PC-9 (cell line): ENCODE results near the gene AUTS2. TPM values are rescaled to one million over a fixed set of nuclear protein-coding genes. Genes with fewer than 3 reads are reported as not detected.

Experiments
- BruUV-seq: library from RNA; stranded (reverse); fragments of 400-500 nt; replicated peaks from 2 replicates; lab custom pipeline; 2021; lab: Mats Ljungman, UMichigan
- CTCF ChIA-PET: fragments of 300-600 bp; sonication (Branson Sonifier 250); formaldehyde crosslinking; loops from one replicate; lab custom pipeline; 2022; ENCODE audit warnings: antibody characterized with exemption; lab: Charles Lee
- POLR2A ChIA-PET: fragments of 300-600 bp; sonication (Branson Sonifier 250); formaldehyde crosslinking; loops from one replicate; lab custom pipeline; 2022; ENCODE audit warnings: antibody characterized with exemption; ENCODE audit not compliant: unreplicated experiment; lab: Charles Lee
- DNase-seq, 2 experiments: peaks; one replicate each; pipeline versions ENCODE4 v3.0.0 to v3.0.0-alpha.2; 2015 to 2022; ENCODE audit warnings: mixed read lengths in 1 of 2
- H2AFZ ChIP-seq: fragments of 200-600 bp; sonication (generic); 2 replicates; pipeline ENCODE4 v1.8.1; 2017; ENCODE audit warnings: antibody characterized with exemption
- H3F3A ChIP-seq: fragments of 200-600 bp; sonication (generic); 2 replicates; pipeline ENCODE4 v1.8.1; 2017; ENCODE audit warnings: antibody characterized with exemption, mild to moderate bottlenecking, low read depth; ENCODE audit not compliant: insufficient read depth
- H3K27ac ChIP-seq: fragments of 200-600 bp; sonication (generic); 2 replicates; pipeline ENCODE4 v1.6.1; 2016; ENCODE audit warnings: mixed run types
- H3K27me3 ChIP-seq: fragments of 200-600 bp; sonication (generic); 2 replicates; pipeline ENCODE4 v1.6.1; 2016; ENCODE audit warnings: low read depth, mixed run types; ENCODE audit not compliant: insufficient read depth
- H3K36me3 ChIP-seq: fragments of 200-600 bp; sonication (generic); 2 replicates; pipeline ENCODE4 v1.6.1; 2016; ENCODE audit warnings: low read depth, mixed run types
- H3K4me1 ChIP-seq: fragments of 200-600 bp; sonication (generic); replicated peaks from 2 replicates; pipeline ENCODE4 v1.6.1; 2016; ENCODE audit warnings: mixed run types; ENCODE audit not compliant: insufficient read depth
- H3K4me2 ChIP-seq: fragments of 200-600 bp; sonication (generic); 2 replicates; pipeline ENCODE4 v1.6.1; 2017; ENCODE audit warnings: mixed run types
- H3K4me3 ChIP-seq: fragments of 200-600 bp; sonication (generic); 2 replicates; pipeline ENCODE4 v1.6.1; 2016; ENCODE audit warnings: mixed run types
- H3K79me2 ChIP-seq: fragments of 200-600 bp; sonication (generic); 2 replicates; pipeline ENCODE4 v1.6.1; 2017; ENCODE audit warnings: low read depth, mixed run types
- H3K9me2 ChIP-seq: fragments of 200-600 bp; sonication (generic); 2 replicates; pipeline ENCODE4 v1.8.1; 2017; ENCODE audit warnings: mild to moderate bottlenecking; ENCODE audit not compliant: insufficient read depth
- H3K9me3 ChIP-seq: fragments of 200-600 bp; sonication (generic); 2 replicates; pipeline ENCODE4 v1.8.1; 2016; ENCODE audit warnings: low read depth; ENCODE audit not compliant: insufficient read depth
- H4K20me1 ChIP-seq: fragments of 200-600 bp; sonication (generic); 2 replicates; pipeline ENCODE4 v1.8.1; 2017; ENCODE audit not compliant: insufficient read depth
- CTCF ChIP-seq: fragments of 200-600 bp; sonication (generic); conservative IDR thresholded peaks from 2 replicates; pipeline ENCODE4 v1.6.1; 2017; ENCODE audit warnings: mixed run types, antibody characterized with exemption, mild to moderate bottlenecking, moderate library complexity
- EZH2 ChIP-seq: fragments of 200-600 bp; sonication (generic); IDR thresholded peaks from 2 replicates; pipeline ENCODE4 v1.8.0; 2017; ENCODE audit warnings: antibody characterized with exemption, low read depth
- intact Hi-C: fragments of 100-400 bp; cut with micrococcal nuclease; formaldehyde crosslinking; loops from one replicate; pipeline ENCODE4 v1.10.0; 2022; ENCODE audit not compliant: unreplicated experiment
- total RNA-seq: library from RNA; stranded (reverse); gene quantifications from 2 replicates; pipeline ENCODE4 v1.2.3, GENCODE V29; 2021

AUTS2 gene
- total RNA-seq, 1 experiment from 2014 or later, result not detected

- intact Hi-C loops, result no loop called here
- TF ChIP-seq EZH2 (no peak), CTCF (no peak)
- H3K4me3 ChIP-seq, result no peak overlapping the region
- H3K4me1 ChIP-seq, result no peaks in the 10 kb centered on the region; the same call in 1 of the 2 replicates
- no peaks in the 10 kb centered on the region for H3K9me2 ChIP-seq
- no peak overlapping the region for H3K27ac ChIP-seq
- no peaks in the 10 kb centered on the region for H3F3A ChIP-seq
- no peaks in the 10 kb centered on the region for H3K27me3 ChIP-seq
- no peaks in the 10 kb centered on the region for H3K36me3 ChIP-seq
- POLR2A ChIA-PET, result no interaction called here
- no peaks in the 10 kb centered on the region for H3K79me2 ChIP-seq
- H3K4me2 ChIP-seq, result no peak overlapping the region
- no peak for DNase-seq
- H2AFZ ChIP-seq, result no peak overlapping the region
- BruUV-seq, result no TSS peak
- H3K9me3 ChIP-seq, result no peaks in the 10 kb centered on the region; the same call in 1 of the 2 replicates
- H4K20me1 ChIP-seq, result no peaks in the 10 kb centered on the region
- CTCF ChIA-PET, result no interaction called here
Measured at GRCh38 chr7:69678494-69679187, 80.4 kb downstream of the AUTS2 start.

GRCh38 chr7:69681181-69681580, 82.9 kb downstream of the AUTS2 start:
- Histone ChIP-seq H3K9me3 (no peaks in the 10 kb centered on the region), H3F3A (no peaks in the 10 kb centered on the region), H3K9me2 (no peaks in the 10 kb centered on the region), H3K36me3 (no peaks in the 10 kb centered on the region), H2AFZ (no peak overlapping the region), H3K4me2 (no peak overlapping the region), H4K20me1 (no peaks in the 10 kb centered on the region), H3K4me1 (no peaks in the 10 kb centered on the region), H3K4me3 (no peak overlapping the region), H3K27ac (no peak overlapping the region), H3K79me2 (no peaks in the 10 kb centered on the region), H3K27me3 (no peaks in the 10 kb centered on the region)
- TF ChIP-seq CTCF, result no peak
- TF ChIP-seq EZH2, result no peak
- no TSS peak for BruUV-seq
- POLR2A ChIA-PET, result no interaction called here
- CTCF ChIA-PET, result no interaction called here
- no peak for DNase-seq
- intact Hi-C loops, result no loop called here

GRCh38 chr7:69682518-69682917, 84.2 kb downstream of the AUTS2 start:
- Histone ChIP-seq H3K4me1 (no peaks in the 10 kb centered on the region), H3K9me3 (no peaks in the 10 kb centered on the region), H3K36me3 (no peaks in the 10 kb centered on the region), H3K4me3 (no peak overlapping the region), H2AFZ (no peak overlapping the region), H3K4me2 (no peak overlapping the region), H3F3A (no peaks in the 10 kb centered on the region), H3K79me2 (no peaks in the 10 kb centered on the region), H3K27ac (no peak overlapping the region), H3K27me3 (no peaks in the 10 kb centered on the region), H3K9me2 (no peaks in the 10 kb centered on the region), H4K20me1 (no peaks in the 10 kb centered on the region)
- POLR2A ChIA-PET, result no interaction called here
- DNase-seq, result no peak
- CTCF ChIA-PET, result no interaction called here
- intact Hi-C loops, result no loop called here
- BruUV-seq, result no TSS peak
- no peak for TF ChIP-seq EZH2
- TF ChIP-seq CTCF, result no peak
